PFSK-1 (cell line): Measurements from ENCODE around the gene CYP27A1.

Source experiments
- POLR2AphosphoS5 ChIP-seq: IDR thresholded peaks from 2 replicates; pipeline ENCODE4 v1.6.1; 2012; ENCODE audit warnings: low read depth, mild to moderate bottlenecking, control low read depth, low read length, moderate library complexity
- SIN3A ChIP-seq: IDR thresholded peaks from 2 replicates; pipeline ENCODE4 v1.6.1; 2012; ENCODE audit warnings: mild to moderate bottlenecking, low read length, moderate library complexity, borderline replicate concordance; ENCODE audit not compliant: insufficient read depth
- TAF1 ChIP-seq: IDR thresholded peaks from 2 replicates; pipeline ENCODE4 v1.6.1; 2012; ENCODE audit warnings: low read length, control low read depth, borderline replicate concordance; ENCODE audit not compliant: insufficient read depth
- TF ChIP-seq, protein P1 (sequence below), 2 experiments: IDR thresholded peaks; 2 replicates each; pipeline versions ENCODE4 v1.6.1 to v1.8.0; 2011 to 2012; ENCODE audit warnings: low read depth in 2 of 2, low read length in 2 of 2, control low read depth in 1 of 2, inconsistent platforms in 1 of 2, mild to moderate bottlenecking in 1 of 2, moderate library complexity in 1 of 2; ENCODE audit not compliant: insufficient read depth in 1 of 2

DNA sequence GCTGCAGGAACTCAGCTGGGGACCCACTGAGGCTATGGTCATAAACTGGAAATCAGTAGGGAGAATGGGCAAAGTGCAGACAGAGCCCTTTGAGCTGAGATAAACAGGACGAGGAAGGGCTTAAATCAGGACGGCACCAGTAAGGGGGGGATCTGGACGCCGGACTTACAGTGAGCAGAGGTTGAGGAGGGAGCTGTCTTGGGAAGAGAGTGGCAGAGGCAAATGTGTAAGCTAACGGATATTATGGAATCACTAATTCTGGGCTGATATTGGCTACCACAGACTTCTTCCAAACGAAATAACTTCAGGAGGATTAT is 539 bp downstream of the CYP27A1 start:
- TF ChIP-seq POLR2AphosphoS5 (no peak), TAF1 (no peak), SIN3A (no peak)
- TF ChIP-seq, protein P1, sequence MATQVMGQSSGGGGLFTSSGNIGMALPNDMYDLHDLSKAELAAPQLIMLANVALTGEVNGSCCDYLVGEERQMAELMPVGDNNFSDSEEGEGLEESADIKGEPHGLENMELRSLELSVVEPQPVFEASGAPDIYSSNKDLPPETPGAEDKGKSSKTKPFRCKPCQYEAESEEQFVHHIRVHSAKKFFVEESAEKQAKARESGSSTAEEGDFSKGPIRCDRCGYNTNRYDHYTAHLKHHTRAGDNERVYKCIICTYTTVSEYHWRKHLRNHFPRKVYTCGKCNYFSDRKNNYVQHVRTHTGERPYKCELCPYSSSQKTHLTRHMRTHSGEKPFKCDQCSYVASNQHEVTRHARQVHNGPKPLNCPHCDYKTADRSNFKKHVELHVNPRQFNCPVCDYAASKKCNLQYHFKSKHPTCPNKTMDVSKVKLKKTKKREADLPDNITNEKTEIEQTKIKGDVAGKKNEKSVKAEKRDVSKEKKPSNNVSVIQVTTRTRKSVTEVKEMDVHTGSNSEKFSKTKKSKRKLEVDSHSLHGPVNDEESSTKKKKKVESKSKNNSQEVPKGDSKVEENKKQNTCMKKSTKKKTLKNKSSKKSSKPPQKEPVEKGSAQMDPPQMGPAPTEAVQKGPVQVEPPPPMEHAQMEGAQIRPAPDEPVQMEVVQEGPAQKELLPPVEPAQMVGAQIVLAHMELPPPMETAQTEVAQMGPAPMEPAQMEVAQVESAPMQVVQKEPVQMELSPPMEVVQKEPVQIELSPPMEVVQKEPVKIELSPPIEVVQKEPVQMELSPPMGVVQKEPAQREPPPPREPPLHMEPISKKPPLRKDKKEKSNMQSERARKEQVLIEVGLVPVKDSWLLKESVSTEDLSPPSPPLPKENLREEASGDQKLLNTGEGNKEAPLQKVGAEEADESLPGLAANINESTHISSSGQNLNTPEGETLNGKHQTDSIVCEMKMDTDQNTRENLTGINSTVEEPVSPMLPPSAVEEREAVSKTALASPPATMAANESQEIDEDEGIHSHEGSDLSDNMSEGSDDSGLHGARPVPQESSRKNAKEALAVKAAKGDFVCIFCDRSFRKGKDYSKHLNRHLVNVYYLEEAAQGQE (IDR thresholded peaks at IDR 0.05; ENCODE audit: insufficient read depth in 1 of 2, low read depth in 2 of 2, low read length in 2 of 2) = no peak
